Gastroesophageal sphincter (tissue), 3 donors: Measurements from ENCODE around the gene KRT84.

ENCODE experiments used
- CTCF ChIP-seq, 4 experiments: fragments of 200-600 bp in 2 of 4; fragments of 450-650 bp in 2 of 4; sonication (generic) in 1 of 4; IDR thresholded peaks; one replicate each; pipeline ENCODE4 v1.5.1; 2017 to 2019; ENCODE audit warnings: antibody characterized with exemption in 4 of 4, mild to moderate bottlenecking in 2 of 4, moderate library complexity in 2 of 4
- POLR2A ChIP-seq, 2 donors: fragments of 450-650 bp; IDR thresholded peaks; one replicate each; pipeline ENCODE4 v1.6.1; 2017; ENCODE audit warnings: antibody characterized with exemption in 2 of 2, mild to moderate bottlenecking in 2 of 2, moderate library complexity in 1 of 2

DNA sequence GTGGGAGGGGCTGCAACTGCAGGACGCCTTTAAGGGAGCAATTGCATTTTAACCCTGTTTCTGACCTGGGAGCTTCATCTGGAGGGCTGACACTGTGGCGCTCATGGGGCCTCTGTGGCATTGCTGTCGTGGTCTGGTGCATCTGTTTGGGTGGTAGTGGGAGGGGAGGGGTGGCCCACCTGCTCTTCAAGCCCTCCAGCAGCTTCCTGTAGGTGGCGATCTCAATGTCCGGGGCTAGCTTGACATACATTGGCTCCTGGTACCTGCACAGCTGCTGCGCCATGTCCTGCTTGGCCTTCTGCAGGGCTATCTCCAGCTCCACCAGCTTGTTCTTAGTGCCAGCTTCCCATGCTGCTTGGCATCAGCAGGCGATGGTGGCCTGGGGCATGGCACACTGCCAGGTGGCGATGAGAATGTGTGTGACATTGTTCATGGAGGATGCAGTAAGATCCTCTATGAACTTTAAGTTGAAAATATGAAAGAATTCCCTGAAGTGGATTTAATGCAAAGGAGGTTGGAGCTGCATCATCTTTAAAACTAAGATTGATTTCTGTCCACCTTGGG lies 28.4 kb upstream of the KRT84 start:
- no peak for TF ChIP-seq POLR2A (IDR thresholded peaks at IDR 0.05)
- TF ChIP-seq CTCF (IDR thresholded peaks at IDR 0.05): no peak
